Measurements from ENCODE around the gene DNAH7. TPM values are rescaled to one million over a fixed set of nuclear protein-coding genes. Genes with fewer than 3 reads are reported as not detected.
"Not testable (repeated sequence)": the region's sequence is repeated elsewhere in the genome, so short reads cannot be mapped to it uniquely, and the experiment has no call there.

Gene DNAH7
- total RNA-seq, 1 donor from 2014 or later, result 0.40 TPM

- no peak for DNase-seq
- intact Hi-C loops (cut with DNase I), result no loop called here
- ATAC-seq (ENCODE audit: poor library complexity), result no peak
These were observed 68.1 kb downstream of the DNAH7 start for GRCh38 chr2:196000551-196000950.

GRCh38 chr2:195998070-195998469 lies 70.6 kb downstream of the DNAH7 start:
- intact Hi-C loops (cut with DNase I), result no loop called here
- no peak for DNase-seq
- ATAC-seq (ENCODE audit: poor library complexity), result no peak

- no peak for DNase-seq
- no peak for ATAC-seq (ENCODE audit: poor library complexity)
- intact Hi-C loops (cut with DNase I), result no loop called here
These were observed 73.1 kb downstream of the DNAH7 start for GRCh38 chr2:195995499-195995898.

- intact Hi-C loops (cut with DNase I), result no loop called here
- no peak for ATAC-seq (ENCODE audit: poor library complexity)
These were observed 75.0 kb downstream of the DNAH7 start for GRCh38 chr2:195993623-195994022.

GRCh38 chr2:195985741-195986140 lies 82.9 kb downstream of the DNAH7 start:
- intact Hi-C loops (cut with DNase I), result no loop called here
- ATAC-seq (ENCODE audit: poor library complexity) (no peak), DNase-seq (no peak)

More at GRCh38 chr2:195993623-195994022, 75.0 kb downstream of the DNAH7 start:
- no peak for DNase-seq

GRCh38 chr2:195984923-195985726 lies 83.5 kb downstream of the DNAH7 start:
- no peak for DNase-seq
- intact Hi-C loops (cut with DNase I), result no loop called here
- no peak for ATAC-seq (ENCODE audit: poor library complexity)

GRCh38 chr2:195967336-195967735 lies 101.3 kb downstream of the DNAH7 start:
- no peak for ATAC-seq (ENCODE audit: poor library complexity)
- DNase-seq, result no peak
- intact Hi-C loops (cut with DNase I), result no loop called here

- ATAC-seq (ENCODE audit: poor library complexity), result no peak
- DNase-seq, result no peak
- intact Hi-C loops (cut with DNase I), result no loop called here
These were observed 106.8 kb downstream of the DNAH7 start for GRCh38 chr2:195961873-195962272.

GRCh38 chr2:195959341-195959740 lies 109.3 kb downstream of the DNAH7 start:
- DNase-seq (no peak), ATAC-seq (ENCODE audit: poor library complexity) (no peak)
- intact Hi-C loops (cut with DNase I), result no loop called here

GRCh38 chr2:195956725-195957124 lies 111.9 kb downstream of the DNAH7 start:
- DNase-seq, result no peak
- intact Hi-C loops (cut with DNase I), result no loop called here
- no peak for ATAC-seq (ENCODE audit: poor library complexity)

GRCh38 chr2:195945056-195945455 lies 123.6 kb downstream of the DNAH7 start:
- intact Hi-C loops (cut with DNase I), result no loop called here
- ATAC-seq (ENCODE audit: poor library complexity) (no peak), DNase-seq (no peak)

- ATAC-seq (ENCODE audit: poor library complexity), result no peak
- DNase-seq, result no peak
- intact Hi-C loops (cut with DNase I), result no loop called here
These were observed 131.5 kb downstream of the DNAH7 start for GRCh38 chr2:195937176-195937575.

- no peak for ATAC-seq (ENCODE audit: poor library complexity)
- intact Hi-C loops (cut with DNase I), result no loop called here
- no peak for DNase-seq
These were observed 134.2 kb downstream of the DNAH7 start for GRCh38 chr2:195934484-195934883.

GRCh38 chr2:195929531-195929930 lies 139.1 kb downstream of the DNAH7 start:
- DNase-seq (no peak), ATAC-seq (ENCODE audit: poor library complexity) (no peak)
- intact Hi-C loops (cut with DNase I), result no loop called here

- intact Hi-C loops (cut with DNase I), result no loop called here
- no peak for ATAC-seq (ENCODE audit: poor library complexity)
- no peak for DNase-seq
These were observed 143.5 kb downstream of the DNAH7 start for GRCh38 chr2:195925120-195925519.

GRCh38 chr2:195923889-195924288 lies 144.7 kb downstream of the DNAH7 start:
- intact Hi-C loops (cut with DNase I), result no loop called here
- ATAC-seq (ENCODE audit: poor library complexity), result no peak

GRCh38 chr2:195917021-195917600 lies 151.5 kb downstream of the DNAH7 start:
- ATAC-seq (ENCODE audit: poor library complexity); DNase-seq; intact Hi-C loops (cut with DNase I): not testable (repeated sequence)

More at GRCh38 chr2:195923889-195924288, 144.7 kb downstream of the DNAH7 start:
- DNase-seq, result no peak

- DNase-seq, result no peak
- no peak for ATAC-seq (ENCODE audit: poor library complexity)
- intact Hi-C loops (cut with DNase I), result no loop called here
These were observed 156.6 kb downstream of the DNAH7 start for GRCh38 chr2:195912079-195912478.

GRCh38 chr2:195910570-195910969 lies 158.1 kb downstream of the DNAH7 start:
- ATAC-seq (ENCODE audit: poor library complexity), result no peak
- no peak for DNase-seq
- intact Hi-C loops (cut with DNase I), result no loop called here

GRCh38 chr2:195909926-195910325 lies 158.7 kb downstream of the DNAH7 start:
- intact Hi-C loops (cut with DNase I), result no loop called here
- ATAC-seq (ENCODE audit: poor library complexity) (no peak), DNase-seq (no peak)

All from Right ventricle myocardium superior (tissue), 1 donor.